K562 (cell line): ENCODE data around the gene TMEM187. TPM values are rescaled to one million over a fixed set of nuclear protein-coding genes. Genes with fewer than 3 reads are reported as not detected.

Experiments
- ATAC-seq: fragments of 200-7000 bp; cut with Tn5 transposase; 3 replicates; pipeline ENCODE4 v1.9.1; 2020; ENCODE audit warnings: moderate library complexity
- BruUV-seq: library from RNA; stranded (reverse); fragments of 400-500 nt; replicated peaks from 2 replicates; lab custom pipeline; 2021; lab: Mats Ljungman, UMichigan
- CTCF ChIA-PET: fragments of 300-600 bp; formaldehyde crosslinking; extraction: SDS; loops from one replicate; lab custom pipeline; 2021; ENCODE audit warnings: low intra/inter-chr PET ratio; lab: Yijun Ruan, JAX
- POLR2A ChIA-PET: fragments of 300-600, 350-650 bp; sonication (Branson Sonifier 250); formaldehyde crosslinking; extraction: SDS; loops from one replicate; lab custom pipeline; 2021; ENCODE audit warnings: antibody characterized with exemption, inconsistent platforms; lab: Yijun Ruan, JAX
- DNase-seq, 4 experiments: peaks; one replicate each; pipeline versions ENCODE4 v3.0.0 to v3.0.0-alpha.2; 2011 to 2018; ENCODE audit warnings: low spot score in 3 of 4, mixed read lengths in 3 of 4; ENCODE audit errors: extremely low read depth in 1 of 4
- FAIRE-seq: peaks from 2 replicates; lab custom pipeline; 2011; peaks lifted over from hg19 to GRCh38; lab: Jason Lieb, UNC
- H2AFZ ChIP-seq: 2 replicates; pipeline ENCODE4 v1.6.0; 2011; ENCODE audit warnings: low read depth, low read length, control low read depth, inconsistent platforms
- H3K27ac ChIP-seq: fragments of 200-600 bp; 3 replicates; pipeline ENCODE4 v1.8.0; 2011; ENCODE audit warnings: low read depth, mild to moderate bottlenecking, control low read depth, inconsistent platforms, low read length, moderate library complexity, mixed read lengths; ENCODE audit errors: extremely low read depth
- H3K27me3 ChIP-seq, 2 experiments: fragments of 300-600 bp in 1 of 2; 2 replicates in 1 of 2; 3 replicates in 1 of 2; pipeline versions ENCODE4 v1.6.0 to v1.8.0; 2011; ENCODE audit warnings: inconsistent platforms in 2 of 2, low read length in 2 of 2, mild to moderate bottlenecking in 1 of 2, mixed read lengths in 1 of 2, moderate library complexity in 1 of 2; ENCODE audit not compliant: control insufficient read depth in 2 of 2, insufficient read depth in 2 of 2
- H3K36me3 ChIP-seq: fragments of 300-600 bp; 3 replicates; pipeline ENCODE4 v1.8.0; 2011; ENCODE audit warnings: mild to moderate bottlenecking, low read length, inconsistent platforms; ENCODE audit not compliant: control insufficient read depth, insufficient read depth
- H3K4me1 ChIP-seq, 2 experiments: fragments of 200-600 bp in 1 of 2; replicated peaks in 1 of 2; 2 replicates in 1 of 2; 3 replicates in 1 of 2; pipeline versions ENCODE4 v1.5.1 to v1.8.0; 2011; ENCODE audit warnings: inconsistent platforms in 2 of 2, low read length in 2 of 2, mild to moderate bottlenecking in 1 of 2, mixed read lengths in 1 of 2, moderate library complexity in 1 of 2; ENCODE audit not compliant: control insufficient read depth in 2 of 2, insufficient read depth in 2 of 2
- H3K4me2 ChIP-seq: 2 replicates; pipeline ENCODE4 v1.6.1; 2011; ENCODE audit warnings: low read length, control low read depth, inconsistent platforms, mixed read lengths; ENCODE audit not compliant: insufficient read depth
- H3K4me3 ChIP-seq: fragments of 200-600 bp; sonication (generic), shearing (Covaris generic); 2 replicates; pipeline ENCODE4 v1.5.1; 2016; ENCODE audit warnings: control low read depth, inconsistent platforms
- H3K79me2 ChIP-seq: fragments of 200-600 bp; 3 replicates; pipeline ENCODE4 v1.8.0; 2011; ENCODE audit warnings: low read length, inconsistent platforms; ENCODE audit not compliant: control insufficient read depth, insufficient read depth
- H3K9ac ChIP-seq, 2 experiments: 2 replicates each; pipeline versions ENCODE4 v1.6.0 to v1.6.1; 2011; ENCODE audit warnings: low read depth in 2 of 2, low read length in 2 of 2, control low read depth in 1 of 2, inconsistent platforms in 1 of 2, mild to moderate bottlenecking in 1 of 2, mixed read lengths in 1 of 2; ENCODE audit not compliant: insufficient read depth in 1 of 2
- H3K9me1 ChIP-seq: one replicate; pipeline ENCODE4 v1.6.0; 2011; ENCODE audit warnings: inconsistent platforms, mild to moderate bottlenecking, low read length, moderate library complexity; ENCODE audit not compliant: control insufficient read depth, insufficient read depth
- H3K9me3 ChIP-seq: replicated peaks from 2 replicates; pipeline ENCODE4 v1.5.1; 2011; ENCODE audit warnings: low read depth, low read length, inconsistent platforms; ENCODE audit not compliant: control insufficient read depth, insufficient read depth
- H4K20me1 ChIP-seq: replicated peaks from 2 replicates; pipeline ENCODE4 v1.6.1; 2011; ENCODE audit warnings: low read length, inconsistent platforms, mixed read lengths; ENCODE audit not compliant: control insufficient read depth, insufficient read depth
- FOXP4 ChIP-seq: sonication (generic); formaldehyde crosslinking; IDR thresholded peaks from 2 replicates; pipeline ENCODE4 v1.8.0; 2022; ENCODE audit warnings: mild to moderate bottlenecking, missing genetic modification reagents, borderline replicate concordance
- MED1 ChIP-seq: sonication (generic); formaldehyde crosslinking; IDR thresholded peaks from 2 replicates; pipeline ENCODE4 v1.8.1; 2023; ENCODE audit warnings: missing genetic modification reagents, borderline replicate concordance
- NFIC ChIP-seq: fragments of 450-650 bp; IDR thresholded peaks from 2 replicates; pipeline ENCODE4 v1.6.1; 2017; ENCODE audit warnings: mild to moderate bottlenecking, inconsistent platforms
- NKRF ChIP-seq: fragments of 450-650 bp; IDR thresholded peaks from 2 replicates; pipeline ENCODE4 v1.6.1; 2016; ENCODE audit warnings: borderline replicate concordance
- POLR2AphosphoS5 ChIP-seq: IDR thresholded peaks from 2 replicates; pipeline ENCODE4 v1.6.1; 2011; ENCODE audit warnings: mild to moderate bottlenecking, low read depth, low read length, moderate library complexity; ENCODE audit not compliant: control insufficient read depth, insufficient read depth
- POLR2G ChIP-seq: fragments of 200-400 bp; formaldehyde crosslinking; IDR thresholded peaks from 2 replicates; pipeline ENCODE4 v1.6.1; 2017; ENCODE audit warnings: low read depth, mild to moderate bottlenecking, antibody characterized with exemption, low read length, moderate library complexity
- YY1 ChIP-seq, 3 experiments: IDR thresholded peaks; 2 replicates each; pipeline ENCODE4 v1.6.1; 2011; ENCODE audit warnings: low read length in 2 of 3, mild to moderate bottlenecking in 2 of 3, moderate library complexity in 2 of 3, borderline replicate concordance in 1 of 3, control low read depth in 1 of 3, low read depth in 1 of 3; ENCODE audit not compliant: insufficient read depth in 3 of 3, insufficient replicate concordance in 2 of 3, control insufficient read depth in 1 of 3, insufficient read length in 1 of 3; ENCODE audit errors: extremely low read depth in 1 of 3
- ZNF263 ChIP-seq: sonication (generic); formaldehyde crosslinking; IDR thresholded peaks from 2 replicates; pipeline ENCODE4 v1.8.0; 2022; ENCODE audit warnings: mild to moderate bottlenecking, missing genetic modification reagents, borderline replicate concordance
- WGBS: fragments of 100-300 bp; shearing (Covaris generic); methylation state at CpG from one replicate; pipeline ENCODE4 v1.1.6; 2016; ENCODE audit warnings: low coverage, mixed read lengths; ENCODE audit not compliant: insufficient coverage; ENCODE audit errors: missing lambda C conversion rate; 5-methylcytosine and 5-hydroxymethylcytosine counted together
- in situ Hi-C: fragments of 300-500 bp; cut with MboI; formaldehyde crosslinking; loops from 4 replicates; pipeline ENCODE4 v1.15.0; 2018; ENCODE audit warnings: inconsistent platforms, mixed read lengths
- intact Hi-C: fragments of 100-400 bp; cut with micrococcal nuclease; formaldehyde crosslinking; loops from 2 replicates; pipeline ENCODE4 v1.14.2; 2022
- polyA plus RNA-seq, 8 experiments: library from polyadenylated mRNA; depleted of rRNA in 4 of 8; stranded (reverse) in 5 of 8; unstranded in 3 of 8; fragments of >200 nt; fragmentation: Nextera tagmentation in 2 of 8; fragmentation: Illumina TruSeq in 1 of 8; extraction: Ambion mirVana in 2 of 8; extraction: Trizol in 1 of 8; gene quantifications; 2 replicates each; pipeline versions ENCODE4 v1.2.1 to v1.2.3, GENCODE V29; 2011 to 2014; ENCODE audit warnings: inconsistent platforms in 1 of 8, missing spikeins in 1 of 8
- total RNA-seq, 7 experiments: library from RNA; depleted of rRNA in 6 of 7; stranded (reverse); fragments of >200 nt in 6 of 7; fragmentation: Illumina TruSeq in 2 of 7; extraction: Trizol in 2 of 7; gene quantifications; 2 replicates each; pipeline versions ENCODE4 v1.2.1 to v1.2.3, GENCODE V29; 2011 to 2021; ENCODE audit warnings: low replicate concordance in 1 of 7

The TMEM187 gene
- total and polyA plus RNA-seq, 9 of the 15 experiments (the other 6 are each of a cell fraction or from before 2014, with no cell fraction given): 0.13 to 6.4 (median 1.6) TPM

- TF ChIP-seq ZNF263 (CRISPR knock-in tag): 0 out of 2 replicates have a peak, but pooled peaks have one; percentile 8
- TF ChIP-seq NFIC: 0 out of 2 replicates have a peak, but pooled peaks have one; percentile 4
- TF ChIP-seq POLR2G: peak; percentile 70
- 0 out of 2 replicates have a peak, but pooled peaks have one; percentile 88 for TF ChIP-seq MED1 (CRISPR knock-in tag)
- 0 out of 2 replicates have a peak, but pooled peaks have one; percentile 39 for TF ChIP-seq FOXP4 (CRISPR knock-in tag)
Measured at GRCh38 chrX:153927672-153927921, 45.0 kb upstream of the TMEM187 start (continued).

GRCh38 chrX:153927922-153928760 is 44.4 kb upstream of the TMEM187 start:
- WGBS: under 1% methylated on average over 47 of the region's 76 CpGs
- no peak; the same call in 1 of the 2 replicates for TF ChIP-seq NKRF
- peak; percentile 50; the same call in 1 of the 2 replicates for TF ChIP-seq POLR2AphosphoS5
- TF ChIP-seq YY1 (IDR thresholded peaks at IDR 0.05; ENCODE audit: borderline replicate concordance in 1 of 3, control insufficient read depth in 1 of 3, extremely low read depth in 1 of 3, insufficient read depth in 3 of 3, insufficient read length in 1 of 3, insufficient replicate concordance in 2 of 3, low read depth in 1 of 3, low read length in 2 of 3): peak in 2 of 3 experiments; percentile 38 to 63

More at GRCh38 chrX:153927922-153928760, 44.4 kb upstream of the TMEM187 start:
- Histone ChIP-seq H3K27ac (peak overlapping the region; percentile 98), H4K20me1 (no peaks in the 10 kb centered on the region), H3K4me3 (peak overlapping the region; percentile 58), H3K27me3 (no peaks in the 10 kb centered on the region), H2AFZ (peak overlapping the region; percentile 53; the same call in 1 of the 2 replicates), H3K9me1 (no peaks in the 10 kb centered on the region), H3K9ac (peak overlapping the region; percentile 93 to 96), H3K36me3 (peaks cover 47% of the 10 kb centered on the region), H3K9me3 (no peaks in the 10 kb centered on the region), H3K79me2 (peaks cover 59% of the 10 kb centered on the region), H3K4me2 (peak overlapping the region; percentile 97), H3K4me1 (peaks cover 29 to 66% of the 10 kb centered on the region in 2 experiments; a peak in 4 of 5 replicates)
- POLR2A ChIA-PET: interaction anchor here (0.5 to 2.3 kb wide), 11 partner anchors 9 to 379 kb away, joined by 3 to 9 read pairs (median 4); partner anchors contain the start of genes IDH3G and SSR4
- CTCF ChIA-PET: no interaction called here
- peak; percentile 90 for ATAC-seq
- in situ Hi-C loops: no loop called here
- intact Hi-C loops: loop anchor here (1.0 to 5.0 kb wide), 3 partner anchors 19 to 161 kb away; partner anchors contain the start of gene TMEM187
- FAIRE-seq: peak; percentile 90
- no TSS peak for BruUV-seq
- DNase-seq: peak; percentile 85 to 97 (median 90)
